GM21737 (cell line): ENCODE data around the gene CD2BP2.

Experiments
- ATAC-seq: cut with Tn5 transposase; IDR thresholded peaks from one replicate; pipeline ENCODE4 v1.9.1; 2021; ENCODE audit warnings: mild to moderate bottlenecking, moderate library complexity; ENCODE audit not compliant: unreplicated experiment

The CD2BP2 gene

DNA sequence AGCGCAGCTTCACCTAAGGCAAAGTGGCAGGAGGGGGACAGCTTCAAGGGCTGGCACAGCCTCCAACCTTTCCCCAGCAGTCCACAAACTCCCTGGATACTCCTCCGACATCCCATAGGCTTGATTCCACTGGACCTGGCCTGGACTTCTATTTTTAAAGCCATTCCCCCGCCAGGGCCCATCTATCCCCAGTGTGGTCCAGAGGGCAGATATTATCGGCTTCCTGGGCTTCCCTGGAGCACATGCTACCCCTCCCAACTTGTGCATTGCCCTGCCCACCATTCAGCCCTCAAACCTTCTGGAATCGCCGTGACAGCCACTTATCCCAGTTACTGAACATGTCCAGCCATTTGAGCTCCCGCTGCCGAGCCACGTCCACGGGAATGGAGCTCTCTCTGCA is 10.1 kb upstream of the CD2BP2 start:
- no peak for ATAC-seq

DNA sequence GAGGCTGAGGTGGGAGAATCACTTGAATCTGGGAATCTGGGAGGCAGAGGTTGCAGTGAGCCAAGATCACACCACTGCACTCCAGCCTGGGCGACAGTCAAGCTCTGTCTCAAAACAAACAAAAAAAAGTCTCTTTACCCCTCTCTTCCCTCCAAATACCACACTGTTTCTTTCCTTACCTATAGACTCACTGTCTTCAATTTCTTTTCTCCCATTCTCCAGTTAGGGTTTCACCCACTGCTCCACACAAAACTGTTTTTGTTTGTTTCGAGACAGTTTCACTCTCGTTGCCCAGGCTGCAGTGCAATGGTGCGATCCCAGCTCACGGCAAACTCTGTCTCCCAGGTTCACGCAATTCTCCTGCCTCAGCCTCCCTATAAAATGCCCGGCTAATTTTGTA is 6.1 kb upstream of the CD2BP2 start:
- no peak for ATAC-seq

DNA sequence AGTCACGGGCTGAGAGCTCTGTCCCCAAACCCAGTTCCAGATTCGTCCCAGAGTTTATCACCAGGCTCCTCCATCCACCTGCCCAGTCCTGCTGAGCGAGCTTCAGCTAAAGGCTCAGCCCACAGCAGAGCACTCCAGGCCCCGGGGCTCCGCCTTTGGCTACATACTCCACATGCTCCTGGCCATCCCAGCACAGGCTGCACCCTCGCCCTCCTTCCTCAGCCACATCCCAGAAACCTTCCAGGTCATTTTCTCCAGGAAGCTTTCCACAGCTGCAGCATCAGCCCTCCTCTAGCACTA is 4.7 kb upstream of the CD2BP2 start:
- no peak for ATAC-seq

DNA sequence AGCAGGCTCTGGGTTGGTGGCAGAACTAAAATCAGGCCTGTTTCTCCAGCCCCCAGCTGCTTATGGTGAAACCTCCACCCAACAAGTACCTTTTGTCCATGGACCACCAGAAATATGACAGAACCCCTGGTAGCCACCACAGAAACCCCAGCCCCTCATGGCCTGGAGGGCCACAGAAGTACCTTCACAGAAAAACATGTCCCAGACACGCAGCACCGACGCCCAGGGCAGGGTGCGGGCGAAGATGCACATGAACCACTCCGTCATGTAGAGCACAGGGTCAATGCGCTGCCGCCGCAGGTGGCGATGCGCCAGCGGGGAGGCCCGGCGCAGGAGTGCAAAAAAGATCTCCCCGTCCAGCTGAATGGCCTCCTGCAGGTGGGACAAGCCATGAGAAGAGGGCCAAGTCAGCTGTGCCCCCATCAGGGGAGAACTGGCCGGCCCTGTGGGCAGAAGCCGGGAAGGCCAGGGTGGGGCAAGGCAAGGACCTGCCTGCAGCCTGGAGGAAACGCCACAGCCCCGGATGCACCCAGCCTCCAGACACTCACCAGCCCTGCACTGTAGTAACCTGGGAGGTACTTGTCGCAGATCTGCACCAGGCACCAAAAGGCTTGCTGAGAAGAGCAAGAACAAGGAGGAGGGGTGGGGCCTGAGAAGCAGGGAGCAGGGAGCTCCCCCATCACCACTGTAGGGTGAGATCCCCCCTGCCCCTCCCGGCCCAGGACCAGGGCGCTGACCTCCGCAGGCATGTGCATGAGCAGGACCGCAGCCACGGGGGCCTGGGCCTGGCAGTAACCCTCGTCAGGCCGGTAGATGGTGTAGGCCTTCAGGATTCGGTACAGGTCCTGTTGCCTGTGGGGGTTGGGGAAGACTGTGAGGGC is 4.1 kb upstream of the CD2BP2 start:
- no peak for ATAC-seq

DNA sequence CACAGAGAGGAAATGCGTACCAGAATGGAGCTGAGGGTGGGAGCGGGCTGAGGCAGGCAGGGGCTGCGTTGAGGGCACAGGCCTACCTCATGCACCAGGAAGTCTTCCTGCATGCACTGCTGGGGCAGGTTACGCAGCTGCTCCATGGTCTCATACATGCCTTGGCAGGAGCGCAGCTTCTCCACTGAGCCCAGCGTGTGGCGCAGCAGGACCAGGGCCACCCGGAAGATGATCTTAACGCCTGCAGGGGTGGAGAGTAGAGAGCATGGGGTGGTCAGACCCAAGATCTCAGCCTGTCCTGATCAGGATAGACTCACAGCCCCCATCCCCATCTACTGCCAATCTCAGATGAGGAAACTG is 3.4 kb upstream of the CD2BP2 start:
- no peak for ATAC-seq

DNA sequence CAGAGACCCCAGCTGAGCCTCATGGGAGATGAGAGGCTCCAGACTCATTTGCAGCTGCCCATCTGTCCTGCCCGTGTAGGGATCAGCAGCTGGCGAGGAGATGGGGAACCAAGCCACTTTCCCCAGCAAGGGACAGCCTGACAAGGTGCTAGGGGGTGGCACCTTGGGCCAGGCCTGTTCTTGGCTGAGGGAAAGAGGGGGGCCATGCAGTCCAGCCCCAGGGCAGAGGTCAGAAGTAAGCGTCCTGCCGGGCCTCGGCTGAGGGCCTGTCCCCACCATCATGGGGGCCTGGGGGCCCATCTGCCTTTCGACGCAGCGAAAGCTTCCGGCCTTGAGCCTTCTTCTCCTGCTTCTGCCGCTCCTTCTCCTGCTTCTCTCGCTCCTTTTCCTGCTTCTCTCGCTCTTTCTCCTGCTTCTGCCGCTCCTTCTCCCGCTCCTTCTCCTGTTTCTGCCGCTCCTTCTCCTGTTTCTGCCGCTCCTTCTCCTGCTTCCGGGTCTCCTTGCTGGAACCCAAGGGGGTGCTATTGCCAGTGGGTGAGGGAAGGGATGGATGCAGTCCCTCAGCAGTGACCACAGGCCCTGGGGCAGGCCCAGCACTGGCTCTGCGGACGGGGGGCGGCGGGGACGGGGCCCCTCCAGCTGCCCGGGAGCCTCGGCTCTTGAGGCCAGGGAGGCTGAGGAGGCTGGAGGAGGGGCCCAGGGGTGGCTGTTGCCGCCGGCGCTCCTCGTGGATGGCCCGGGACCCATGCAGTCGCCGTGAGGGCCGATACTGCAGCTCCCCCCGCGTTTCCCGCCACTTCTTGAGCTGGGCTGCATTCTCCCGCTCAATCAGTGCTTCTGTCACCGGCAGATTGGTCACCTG is 2.8 kb upstream of the CD2BP2 start:
- ATAC-seq = no peak

DNA sequence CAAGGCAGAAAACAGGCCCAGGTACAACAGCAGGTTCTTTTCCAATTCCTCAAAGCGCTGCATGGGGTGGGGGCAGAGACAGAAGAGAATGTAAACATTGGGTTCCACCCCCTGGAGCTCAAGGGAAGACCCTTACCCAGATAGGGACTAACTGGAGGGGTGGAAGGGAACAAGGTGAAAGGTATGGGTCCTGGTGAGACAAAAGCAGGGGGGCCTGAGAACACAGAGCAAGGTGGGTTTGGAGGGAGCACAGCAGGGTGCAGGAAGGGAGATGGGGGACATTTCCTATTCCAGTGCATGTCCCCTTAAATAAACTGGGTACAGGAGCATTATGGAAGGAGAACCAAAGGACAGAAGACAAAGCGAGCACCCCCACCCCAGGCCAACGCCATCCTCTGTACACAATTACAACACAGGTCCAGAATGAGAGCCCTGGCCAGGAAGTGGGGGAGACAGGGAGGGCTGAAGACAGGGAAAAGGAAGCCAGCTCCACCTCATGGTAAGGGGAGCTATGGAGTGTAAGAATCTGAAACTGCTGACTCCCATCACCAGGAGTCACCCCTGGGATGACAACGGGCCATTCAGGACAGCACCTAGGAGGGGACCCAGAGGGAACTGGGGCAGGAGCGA is 2.1 kb upstream of the CD2BP2 start:
- ATAC-seq = no peak

DNA sequence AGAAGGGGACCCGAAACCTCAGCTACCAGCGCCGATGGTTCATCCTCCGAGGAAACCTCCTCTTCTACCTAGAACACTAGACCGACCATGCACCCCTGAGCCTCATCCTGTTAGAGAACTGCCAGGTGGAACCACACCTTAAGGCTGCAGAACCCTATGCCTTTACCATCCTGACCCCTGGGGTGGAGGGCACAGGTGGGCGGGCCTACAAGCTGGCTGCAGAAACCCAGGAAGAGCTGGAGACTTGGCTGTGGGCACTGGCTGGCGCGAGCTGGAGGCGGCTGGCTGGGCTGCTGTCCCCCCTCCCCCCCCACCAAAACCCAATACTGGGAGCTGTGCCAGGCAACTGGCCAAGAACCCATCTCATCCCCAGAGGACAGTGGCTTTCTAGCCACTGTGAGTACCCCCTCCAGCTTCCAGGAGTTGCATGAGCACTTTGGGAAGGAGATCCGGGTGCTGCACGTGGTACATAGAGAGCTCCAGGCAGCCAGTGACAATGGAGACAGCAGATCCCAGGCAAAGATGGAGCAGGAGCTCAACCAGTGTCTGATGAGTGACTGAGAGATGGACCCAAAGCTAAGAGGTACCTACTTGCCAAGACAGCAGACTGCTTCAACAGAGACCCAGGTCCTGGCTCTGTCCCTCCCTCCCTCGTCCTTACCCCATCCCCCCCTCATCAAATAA is 1.4 kb upstream of the CD2BP2 start:
- no peak for ATAC-seq

DNA sequence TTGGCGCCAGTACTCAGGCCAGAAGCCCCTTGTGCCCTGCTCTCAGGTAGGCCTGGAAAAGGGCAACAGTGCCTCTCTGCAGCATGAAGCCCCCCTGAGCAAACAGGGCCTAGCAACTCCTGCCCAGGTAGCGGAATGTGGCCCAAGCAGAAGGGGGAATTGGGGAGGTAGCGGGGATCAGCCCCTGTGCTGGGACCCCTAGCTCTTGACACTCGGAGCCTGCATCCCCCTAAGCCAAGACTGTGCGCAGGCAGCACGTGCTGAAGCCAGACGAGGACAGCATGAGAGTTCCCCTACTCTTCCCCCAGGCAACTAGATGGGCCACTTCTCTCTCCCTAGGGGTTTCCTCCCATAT is 823 bp upstream of the CD2BP2 start:
- no peak for ATAC-seq

DNA sequence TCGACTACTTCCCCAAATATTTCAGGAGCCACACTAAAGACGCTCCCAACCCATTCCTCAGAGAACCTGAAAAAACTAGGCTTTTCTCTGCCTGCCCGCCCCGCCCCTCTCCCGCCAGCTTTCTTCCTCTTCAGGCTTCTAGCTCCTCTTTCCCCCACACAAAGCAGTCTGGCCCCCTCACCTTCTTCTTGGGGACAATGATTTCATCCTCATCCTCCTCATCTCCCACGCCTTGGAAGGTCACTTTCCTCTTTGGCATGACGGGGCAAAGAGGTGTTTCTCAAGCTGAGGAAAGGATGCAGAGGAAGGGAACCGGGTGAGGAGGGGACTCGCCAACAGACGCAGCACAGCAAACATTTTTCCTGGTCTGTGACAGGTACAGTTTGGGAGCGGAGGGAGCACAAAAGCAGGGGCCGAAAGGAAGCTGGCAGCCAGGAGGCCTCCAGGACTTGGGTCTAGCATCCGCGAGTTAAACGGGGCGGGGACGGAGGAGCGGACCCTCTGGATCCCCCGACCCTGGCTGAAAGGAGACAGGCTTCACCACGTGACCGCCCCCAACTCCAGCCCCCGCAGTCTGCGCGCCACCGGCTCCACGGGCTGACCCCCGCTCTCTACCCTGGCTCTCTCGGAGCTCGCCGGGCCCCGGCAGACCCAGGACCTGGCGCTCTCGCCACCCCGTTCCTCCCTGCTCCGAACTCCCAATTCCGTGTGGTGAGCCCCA is 525 bp downstream of the CD2BP2 start:
- ATAC-seq = peak; percentile 7

DNA sequence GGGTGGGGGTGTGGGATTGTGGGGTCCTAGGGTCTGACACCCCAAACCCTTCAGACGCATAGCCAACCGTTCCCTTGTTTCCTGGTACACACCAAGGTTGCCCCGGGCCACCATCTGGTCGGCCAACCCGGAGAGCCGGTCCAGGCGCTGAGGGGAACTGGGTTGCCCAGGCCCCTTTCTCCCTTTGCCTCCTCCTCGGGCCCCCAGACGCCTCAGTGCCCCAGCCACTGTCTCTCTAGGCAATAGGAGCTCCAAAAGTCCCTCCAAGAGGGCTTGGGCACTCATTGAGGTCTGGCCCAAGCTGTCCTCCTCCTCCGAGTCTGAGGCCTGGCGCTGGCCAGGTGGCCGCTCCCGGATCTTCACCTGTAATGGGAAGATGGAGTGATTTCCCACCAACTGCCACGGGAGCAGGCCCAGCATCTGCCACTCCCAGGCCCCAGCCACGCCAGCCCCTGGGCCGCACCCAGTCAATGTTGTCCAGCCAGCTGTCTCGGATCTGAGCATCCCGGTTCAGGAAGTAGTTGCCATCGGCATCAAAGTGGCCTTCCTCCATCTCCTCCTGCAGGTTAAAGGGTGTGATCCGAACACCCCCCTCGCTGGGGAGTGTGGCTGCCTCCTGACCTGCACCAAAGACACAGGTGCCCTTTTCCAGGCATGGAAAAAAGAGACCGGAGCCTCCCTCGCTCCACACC is 1.5 kb downstream of the CD2BP2 start:
- ATAC-seq = no peak

DNA sequence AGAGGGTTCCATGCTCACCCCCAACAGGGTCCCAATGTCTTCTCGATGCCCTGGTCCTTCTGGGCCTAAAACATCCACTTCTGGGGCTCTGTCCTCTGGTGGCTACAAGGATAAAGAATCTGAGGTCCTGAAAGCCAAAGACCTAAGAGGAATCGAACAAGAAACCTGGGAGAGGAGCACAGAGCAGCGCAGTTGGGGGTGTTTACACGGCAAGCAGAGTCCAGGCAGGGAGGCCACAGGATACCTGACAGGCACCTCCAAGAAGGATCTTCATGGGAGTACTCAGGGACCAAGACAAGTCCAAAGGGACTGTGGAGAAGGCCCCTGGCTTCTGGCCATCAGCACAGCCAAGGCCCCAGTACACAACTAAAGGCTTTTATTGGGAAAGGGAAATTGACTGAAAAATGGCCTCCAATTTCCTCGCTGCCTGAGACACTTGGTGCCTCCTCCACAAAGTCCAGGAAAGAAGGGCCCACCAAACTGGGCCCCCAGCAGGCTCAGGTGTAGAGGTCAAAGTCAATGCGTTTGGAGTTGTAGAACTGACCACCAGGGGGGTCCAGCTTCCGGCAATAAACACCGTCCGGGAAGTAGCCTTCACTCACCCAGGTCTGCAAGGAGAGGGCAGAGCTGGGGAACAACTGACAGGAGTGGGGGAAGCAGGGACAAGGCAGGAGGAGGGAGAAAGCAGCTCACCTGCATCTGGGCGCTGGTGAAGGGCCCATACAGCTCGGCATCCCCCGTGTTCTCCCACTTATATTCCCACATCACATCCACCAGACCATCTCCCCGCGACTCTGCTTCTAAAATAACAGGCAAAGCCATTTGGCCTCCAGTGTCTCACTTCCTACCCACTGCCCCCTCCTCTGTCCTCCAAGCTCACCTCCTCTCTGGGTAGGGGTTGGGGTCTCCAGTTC is 2.4 kb downstream of the CD2BP2 start:
- ATAC-seq = no peak

DNA sequence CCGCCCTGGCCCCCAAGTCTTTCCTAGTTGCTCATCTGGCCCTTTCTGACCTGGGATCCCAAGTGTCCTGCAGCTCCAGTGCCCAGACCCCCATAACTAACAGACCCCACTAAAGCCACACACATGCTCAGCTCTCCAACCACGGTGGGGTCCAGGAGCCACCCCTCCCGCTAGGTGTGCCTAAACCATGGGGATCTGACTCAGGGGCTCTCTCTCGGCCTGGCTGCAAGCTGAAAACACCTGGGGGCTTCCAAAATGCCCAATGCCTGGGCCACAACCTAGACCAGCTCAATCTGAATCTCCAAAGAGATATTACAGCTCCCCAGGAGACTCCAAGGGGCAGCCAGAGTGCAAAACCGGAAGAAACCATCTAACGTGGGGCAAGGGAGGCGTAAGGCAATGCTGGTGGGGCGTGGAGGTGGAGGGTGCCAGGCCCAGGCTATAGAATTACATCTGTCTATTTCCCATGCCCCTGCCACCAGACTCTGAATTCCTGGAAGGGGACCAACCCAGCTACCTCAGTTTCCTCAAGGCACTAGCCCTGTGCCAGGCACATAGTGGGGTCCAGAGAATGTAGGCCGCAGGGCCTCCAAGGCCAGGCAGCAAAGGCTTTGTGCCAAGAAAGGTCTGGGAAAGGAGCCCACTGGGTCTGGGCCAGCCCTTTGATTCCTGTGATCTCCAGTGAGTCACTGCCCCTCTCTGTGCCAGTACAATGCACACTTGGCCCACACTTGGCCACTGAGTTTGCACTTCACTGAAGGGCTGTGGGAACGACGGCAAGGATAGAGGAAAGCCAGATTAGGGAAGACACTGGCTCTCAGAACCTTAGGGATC is 3.3 kb downstream of the CD2BP2 start:
- ATAC-seq = no peak

DNA sequence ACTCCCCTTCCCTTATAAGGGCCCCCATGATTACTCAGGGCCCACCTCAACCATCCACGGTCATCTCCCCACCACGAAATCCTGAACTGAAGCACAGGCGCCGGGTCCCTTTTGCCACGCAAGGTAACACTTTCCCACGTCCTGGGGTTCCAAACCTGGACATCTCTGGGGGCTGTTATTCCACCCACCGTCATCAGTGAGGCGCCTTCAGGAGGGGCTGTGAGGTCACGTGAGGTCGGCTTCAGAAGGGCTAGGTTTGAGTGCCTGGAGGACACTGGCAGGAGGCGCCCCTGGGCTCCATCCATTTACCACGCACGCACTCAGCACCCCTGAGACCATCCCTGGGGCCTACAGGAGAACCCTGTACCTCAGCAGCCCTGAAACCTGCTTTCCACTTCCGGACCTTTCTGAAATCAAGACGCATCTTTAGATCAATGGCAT is 4.1 kb downstream of the CD2BP2 start:
- no peak for ATAC-seq

DNA sequence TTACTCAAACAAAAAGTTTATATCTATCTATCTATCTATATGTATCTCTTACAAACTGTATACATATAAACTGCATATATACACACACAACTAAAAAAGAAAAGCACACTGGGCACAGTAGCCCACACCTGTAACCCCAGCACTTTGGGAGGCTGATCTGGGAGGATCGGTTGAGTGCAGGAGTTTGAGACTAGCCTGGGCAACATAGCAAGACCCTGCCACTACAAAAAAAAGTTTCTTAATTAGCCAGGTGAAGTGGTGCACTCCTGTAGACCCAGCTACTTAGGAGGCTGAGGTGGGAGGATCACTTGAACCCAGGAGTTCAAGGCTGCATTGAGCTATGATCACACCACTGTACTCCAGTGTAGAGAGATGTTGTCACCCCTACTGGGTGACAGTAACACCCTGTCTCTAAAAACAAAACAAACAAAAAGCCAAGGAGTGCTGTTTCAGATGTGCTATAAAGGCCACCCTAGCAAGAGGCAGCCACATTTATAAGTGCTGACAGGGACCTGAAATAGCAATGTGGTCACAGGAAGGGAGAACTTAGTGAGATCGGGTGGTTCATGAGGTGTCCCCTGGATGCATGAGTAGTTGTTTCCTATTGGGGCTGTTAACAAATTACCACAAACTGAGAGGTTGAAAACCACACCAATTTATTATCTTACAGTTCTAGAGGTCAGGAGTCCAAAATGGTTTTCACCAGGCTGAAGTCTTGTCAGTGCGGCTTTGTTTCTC is 4.8 kb downstream of the CD2BP2 start:
- peak; percentile 47 for ATAC-seq

DNA sequence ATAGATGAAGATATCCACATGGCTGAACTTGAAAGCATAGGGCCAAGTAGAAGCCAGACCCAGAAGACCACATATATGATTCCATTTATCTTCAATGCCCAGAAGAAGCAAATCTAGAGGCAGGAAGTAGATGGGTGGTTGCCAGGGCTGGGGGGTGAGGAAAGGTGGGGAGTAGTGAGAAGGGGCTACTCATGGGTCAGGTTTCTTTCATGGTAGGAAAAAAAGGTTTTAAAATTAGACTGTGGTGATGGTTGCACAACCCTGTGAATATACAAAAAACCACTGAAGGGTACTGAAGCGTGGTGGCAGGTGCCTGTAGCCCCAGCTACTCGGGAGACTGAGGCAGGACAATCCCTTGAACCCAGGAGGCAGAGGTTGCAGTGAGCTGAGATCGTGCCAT is 5.4 kb downstream of the CD2BP2 start:
- no peak for ATAC-seq

DNA sequence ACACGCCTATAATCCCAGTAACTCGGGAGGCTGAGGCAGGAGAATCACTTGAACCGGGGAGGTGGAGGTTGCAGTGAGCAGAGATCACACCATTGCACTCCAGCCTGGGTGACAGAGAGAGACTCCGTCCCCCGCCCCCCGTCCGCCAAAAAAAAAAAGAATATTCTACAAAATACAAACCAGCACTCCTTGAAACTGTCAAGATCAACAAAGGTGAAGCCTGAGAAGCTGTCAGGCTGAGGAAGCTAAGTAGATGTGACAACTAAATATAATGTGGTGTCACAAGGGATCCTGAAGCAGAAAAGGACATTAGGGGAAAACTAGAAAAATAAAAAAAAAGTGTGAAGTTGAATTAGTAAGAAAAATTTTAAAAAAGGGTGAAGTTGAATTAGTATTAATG is 6.2 kb downstream of the CD2BP2 start:
- no peak for ATAC-seq

DNA sequence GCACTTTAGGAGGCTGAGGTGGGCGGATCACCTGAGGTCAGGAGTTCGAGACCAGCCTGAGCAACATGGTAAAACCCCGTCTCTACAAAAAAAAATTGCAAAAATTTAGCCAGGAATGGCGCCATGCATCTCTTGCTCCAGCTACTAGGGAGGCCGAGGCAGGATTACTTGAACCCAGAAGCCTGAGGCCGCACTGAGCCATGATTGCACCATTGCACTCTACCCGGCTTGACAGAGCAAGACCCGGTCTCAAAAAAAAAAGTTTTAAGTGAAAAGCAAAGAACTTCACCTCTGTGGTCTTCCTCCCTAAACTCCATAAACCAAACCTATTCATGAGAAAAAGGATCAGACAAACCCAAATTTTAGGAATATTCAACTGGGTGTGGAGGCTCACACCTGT is 7.0 kb downstream of the CD2BP2 start:
- no peak for ATAC-seq
